Measurements from ENCODE around the gene PTMA. TPM values are rescaled to one million over a fixed set of nuclear protein-coding genes. Genes with fewer than 3 reads are reported as not detected.
A peak's percentile ranks its signal among the peaks of the same experiment; 100 is the strongest.

Gene PTMA
- total RNA-seq, 1 experiment from 2014 or later = 1,152 TPM

- in situ Hi-C loops (cut with HindIII; ENCODE audit: low pct_unique_long_range_greater_than_20kb, low sequenced_read_pairs) = no loop called here
- peak; percentile 91 for DNase-seq (ENCODE audit: low read depth)
Observed at GRCh38 chr2:231673348-231673770, 35.0 kb upstream of the PTMA start.

GRCh38 chr2:231674587-231675338, 33.6 kb upstream of the PTMA start:
- peak; percentile 78 for DNase-seq (ENCODE audit: low read depth)
- in situ Hi-C loops (cut with HindIII; ENCODE audit: low pct_unique_long_range_greater_than_20kb, low sequenced_read_pairs) = no loop called here

GRCh38 chr2:231676243-231676642, 32.1 kb upstream of the PTMA start:
- no peak for DNase-seq (ENCODE audit: low read depth)
- in situ Hi-C loops (cut with HindIII; ENCODE audit: low pct_unique_long_range_greater_than_20kb, low sequenced_read_pairs) = no loop called here

- in situ Hi-C loops (cut with HindIII; ENCODE audit: low pct_unique_long_range_greater_than_20kb, low sequenced_read_pairs) = no loop called here
Observed at GRCh38 chr2:231677632-231678104, 30.7 kb upstream of the PTMA start.

GRCh38 chr2:231679908-231680284, 28.4 kb upstream of the PTMA start:
- in situ Hi-C loops (cut with HindIII; ENCODE audit: low pct_unique_long_range_greater_than_20kb, low sequenced_read_pairs) = no loop called here

More at GRCh38 chr2:231677632-231678104, 30.7 kb upstream of the PTMA start:
- DNase-seq (ENCODE audit: low read depth) = peak; percentile 75

GRCh38 chr2:231680285-231680991, 27.9 kb upstream of the PTMA start:
- DNase-seq (ENCODE audit: low read depth) = no peak
- in situ Hi-C loops (cut with HindIII; ENCODE audit: low pct_unique_long_range_greater_than_20kb, low sequenced_read_pairs) = no loop called here

More at GRCh38 chr2:231679908-231680284, 28.4 kb upstream of the PTMA start:
- no peak for DNase-seq (ENCODE audit: low read depth)

GRCh38 chr2:231680992-231681852, 27.1 kb upstream of the PTMA start:
- in situ Hi-C loops (cut with HindIII; ENCODE audit: low pct_unique_long_range_greater_than_20kb, low sequenced_read_pairs) = no loop called here

GRCh38 chr2:231682603-231683291, 25.6 kb upstream of the PTMA start:
- in situ Hi-C loops (cut with HindIII; ENCODE audit: low pct_unique_long_range_greater_than_20kb, low sequenced_read_pairs) = no loop called here
- DNase-seq (ENCODE audit: low read depth) = no peak

More at GRCh38 chr2:231680992-231681852, 27.1 kb upstream of the PTMA start:
- no peak for DNase-seq (ENCODE audit: low read depth)

GRCh38 chr2:231683292-231684235, 24.8 kb upstream of the PTMA start:
- in situ Hi-C loops (cut with HindIII; ENCODE audit: low pct_unique_long_range_greater_than_20kb, low sequenced_read_pairs) = no loop called here
- DNase-seq (ENCODE audit: low read depth) = no peak

- in situ Hi-C loops (cut with HindIII; ENCODE audit: low pct_unique_long_range_greater_than_20kb, low sequenced_read_pairs) = no loop called here
- DNase-seq (ENCODE audit: low read depth) = no peak
Observed at GRCh38 chr2:231684314-231685223, 23.8 kb upstream of the PTMA start.

GRCh38 chr2:231685349-231686191, 22.8 kb upstream of the PTMA start:
- in situ Hi-C loops (cut with HindIII; ENCODE audit: low pct_unique_long_range_greater_than_20kb, low sequenced_read_pairs) = no loop called here

GRCh38 chr2:231686192-231687100, 21.9 kb upstream of the PTMA start:
- in situ Hi-C loops (cut with HindIII; ENCODE audit: low pct_unique_long_range_greater_than_20kb, low sequenced_read_pairs) = no loop called here

More at GRCh38 chr2:231685349-231686191, 22.8 kb upstream of the PTMA start:
- DNase-seq (ENCODE audit: low read depth) = no peak

GRCh38 chr2:231687133-231687852, 21.0 kb upstream of the PTMA start:
- peak; percentile 36 for DNase-seq (ENCODE audit: low read depth)
- in situ Hi-C loops (cut with HindIII; ENCODE audit: low pct_unique_long_range_greater_than_20kb, low sequenced_read_pairs) = no loop called here

More at GRCh38 chr2:231686192-231687100, 21.9 kb upstream of the PTMA start:
- DNase-seq (ENCODE audit: low read depth) = no peak

- in situ Hi-C loops (cut with HindIII; ENCODE audit: low pct_unique_long_range_greater_than_20kb, low sequenced_read_pairs) = no loop called here
Observed at GRCh38 chr2:231687961-231688360, 20.4 kb upstream of the PTMA start.

More at GRCh38 chr2:231687961-231688360, 20.4 kb upstream of the PTMA start:
- no peak for DNase-seq (ENCODE audit: low read depth)
